Neural progenitor cell (in vitro differentiated cells): ENCODE measurements around the gene RALY. TPM values are rescaled to one million over a fixed set of nuclear protein-coding genes. Genes with fewer than 3 reads are reported as not detected.

Experiments
- DNase-seq: peaks from one replicate; pipeline ENCODE4 v3.0.0-alpha.2; 2016; ENCODE audit warnings: low spot score
- H2AFZ ChIP-seq: fragments of 200-600 bp; sonication (generic); replicated peaks from 2 replicates; pipeline ENCODE4 v1.6.1; 2016; ENCODE audit warnings: antibody characterized with exemption
- H3F3A ChIP-seq: fragments of 200-600 bp; sonication (generic); 2 replicates; pipeline ENCODE4 v1.6.1; 2016; ENCODE audit warnings: antibody characterized with exemption, low read depth
- H3K27ac ChIP-seq: fragments of 200-600 bp; sonication (generic); 2 replicates; pipeline ENCODE4 v1.5.1; 2016; ENCODE audit warnings: mild to moderate bottlenecking
- H3K27me3 ChIP-seq: fragments of 200-600 bp; sonication (generic); 2 replicates; pipeline ENCODE4 v1.6.1; 2016; ENCODE audit warnings: mild to moderate bottlenecking, moderate library complexity
- H3K36me3 ChIP-seq: fragments of 200-600 bp; sonication (generic); 2 replicates; pipeline ENCODE4 v1.5.1; 2016
- H3K4me1 ChIP-seq: fragments of 200-600 bp; sonication (generic); 2 replicates; pipeline ENCODE4 v1.6.1; 2016; ENCODE audit warnings: mixed run types
- H3K4me2 ChIP-seq: fragments of 200-600 bp; sonication (generic); 2 replicates; pipeline ENCODE4 v1.6.1; 2016
- H3K4me3 ChIP-seq: fragments of 200-600 bp; sonication (generic); 2 replicates; pipeline ENCODE4 v1.5.1; 2016
- H3K79me2 ChIP-seq: fragments of 200-600 bp; sonication (generic); 2 replicates; pipeline ENCODE4 v1.6.1; 2016; ENCODE audit warnings: low read depth
- H3K9ac ChIP-seq: fragments of 200-600 bp; sonication (generic); 2 replicates; pipeline ENCODE4 v1.6.1; 2016
- H3K9me3 ChIP-seq: fragments of 200-600 bp; sonication (generic); 2 replicates; pipeline ENCODE4 v1.5.1; 2016; ENCODE audit warnings: low read depth
- H4K20me1 ChIP-seq: fragments of 200-600 bp; sonication (generic); 2 replicates; pipeline ENCODE4 v1.6.1; 2016; ENCODE audit warnings: low read depth
- H3K27ac Mint-ChIP-seq: 3 replicates; pipeline ENCODE4 v1.8.0; 2021; ENCODE audit warnings: mixed read lengths
- H3K27me3 Mint-ChIP-seq: 2 replicates; pipeline ENCODE4 v1.8.0; 2022; ENCODE audit warnings: low read depth, mild to moderate bottlenecking, inconsistent platforms, moderate library complexity, mixed read lengths; ENCODE audit not compliant: insufficient read depth
- H3K36me3 Mint-ChIP-seq: 3 replicates; pipeline ENCODE4 v1.8.0; 2021; ENCODE audit warnings: mixed read lengths
- H3K4me1 Mint-ChIP-seq: 3 replicates; pipeline ENCODE4 v1.8.0; 2021; ENCODE audit warnings: mixed read lengths
- H3K4me3 Mint-ChIP-seq: 3 replicates; pipeline ENCODE4 v1.8.0; 2021; ENCODE audit warnings: mild to moderate bottlenecking, moderate library complexity, mixed read lengths
- H3K9me3 Mint-ChIP-seq: 3 replicates; pipeline ENCODE4 v1.8.0; 2020; ENCODE audit warnings: mixed read lengths
- EZH2 ChIP-seq: fragments of 200-600 bp; sonication (generic); IDR thresholded peaks from 2 replicates; pipeline ENCODE4 v1.6.1; 2017; ENCODE audit warnings: antibody characterized with exemption, mild to moderate bottlenecking, moderate library complexity
- EZH2phosphoT487 ChIP-seq: fragments of 200-600 bp; sonication (generic); IDR thresholded peaks from 2 replicates; pipeline ENCODE4 v1.6.1; 2017; ENCODE audit warnings: antibody characterized with exemption
- total RNA-seq: library from RNA; depleted of rRNA; stranded (reverse); fragments of >200 nt; gene quantifications from 2 replicates; pipeline ENCODE4 v1.2.3, GENCODE V29; 2015; ENCODE audit warnings: low replicate concordance
- TF ChIP-seq, protein P1 (sequence below): fragments of 200-600 bp; sonication (generic); IDR thresholded peaks from 2 replicates; pipeline ENCODE4 v1.5.1; 2017; ENCODE audit warnings: antibody characterized with exemption, mild to moderate bottlenecking

Gene RALY
- total RNA-seq, 1 donor from 2014 or later: 102 TPM

GRCh38 chr20:33947709-33948295 lies 45.9 kb upstream of the RALY start:
- H3K27ac ChIP-seq: no peak overlapping the region
- H3K4me1 Mint-ChIP-seq: peaks cover 2% of the 10 kb centered on the region
- H3K4me1 ChIP-seq: no peaks in the 10 kb centered on the region
- no peak overlapping the region for H3K4me3 Mint-ChIP-seq
- H4K20me1 ChIP-seq: no peaks in the 10 kb centered on the region
- H3K36me3 Mint-ChIP-seq: no peaks in the 10 kb centered on the region
- H3K79me2 ChIP-seq: no peaks in the 10 kb centered on the region
- no peak for TF ChIP-seq EZH2
- TF ChIP-seq, protein P1, sequence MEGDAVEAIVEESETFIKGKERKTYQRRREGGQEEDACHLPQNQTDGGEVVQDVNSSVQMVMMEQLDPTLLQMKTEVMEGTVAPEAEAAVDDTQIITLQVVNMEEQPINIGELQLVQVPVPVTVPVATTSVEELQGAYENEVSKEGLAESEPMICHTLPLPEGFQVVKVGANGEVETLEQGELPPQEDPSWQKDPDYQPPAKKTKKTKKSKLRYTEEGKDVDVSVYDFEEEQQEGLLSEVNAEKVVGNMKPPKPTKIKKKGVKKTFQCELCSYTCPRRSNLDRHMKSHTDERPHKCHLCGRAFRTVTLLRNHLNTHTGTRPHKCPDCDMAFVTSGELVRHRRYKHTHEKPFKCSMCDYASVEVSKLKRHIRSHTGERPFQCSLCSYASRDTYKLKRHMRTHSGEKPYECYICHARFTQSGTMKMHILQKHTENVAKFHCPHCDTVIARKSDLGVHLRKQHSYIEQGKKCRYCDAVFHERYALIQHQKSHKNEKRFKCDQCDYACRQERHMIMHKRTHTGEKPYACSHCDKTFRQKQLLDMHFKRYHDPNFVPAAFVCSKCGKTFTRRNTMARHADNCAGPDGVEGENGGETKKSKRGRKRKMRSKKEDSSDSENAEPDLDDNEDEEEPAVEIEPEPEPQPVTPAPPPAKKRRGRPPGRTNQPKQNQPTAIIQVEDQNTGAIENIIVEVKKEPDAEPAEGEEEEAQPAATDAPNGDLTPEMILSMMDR: peak; percentile 96
- no peak for TF ChIP-seq EZH2phosphoT487
- H3K36me3 ChIP-seq: no peaks in the 10 kb centered on the region
- no peak overlapping the region for H3K9ac ChIP-seq
- H3K27me3 Mint-ChIP-seq: peaks cover 2% of the 10 kb centered on the region
- no peak overlapping the region for H3K27ac Mint-ChIP-seq
- H3K27me3 ChIP-seq: no peaks in the 10 kb centered on the region
- H3K4me2 ChIP-seq: no peak overlapping the region
- no peak overlapping the region for H2AFZ ChIP-seq
- peaks cover 3% of the 10 kb centered on the region for H3K9me3 ChIP-seq
- no peaks in the 10 kb centered on the region for H3F3A ChIP-seq
- H3K9me3 Mint-ChIP-seq: peaks cover 20% of the 10 kb centered on the region
- DNase-seq: peak; percentile 86
- no peak overlapping the region for H3K4me3 ChIP-seq

- no peak for DNase-seq
- H3K4me1 ChIP-seq: no peaks in the 10 kb centered on the region
- H3F3A ChIP-seq: no peaks in the 10 kb centered on the region
- Mint-ChIP-seq H3K4me3 (no peak overlapping the region), H3K27me3 (peaks cover 2% of the 10 kb centered on the region), H3K36me3 (no peaks in the 10 kb centered on the region), H3K4me1 (peaks cover 2% of the 10 kb centered on the region), H3K27ac (no peak overlapping the region), H3K9me3 (peaks cover 20% of the 10 kb centered on the region)
- H3K4me3 ChIP-seq: no peak overlapping the region
- no peak overlapping the region for H3K4me2 ChIP-seq
- no peaks in the 10 kb centered on the region for H4K20me1 ChIP-seq
- TF ChIP-seq, protein P1: no peak
- TF ChIP-seq EZH2 (no peak), EZH2phosphoT487 (no peak)
- no peak overlapping the region for H3K9ac ChIP-seq
- H3K27me3 ChIP-seq: no peaks in the 10 kb centered on the region
- H3K79me2 ChIP-seq: no peaks in the 10 kb centered on the region
- H3K27ac ChIP-seq: no peak overlapping the region
- peaks cover 3% of the 10 kb centered on the region for H3K9me3 ChIP-seq
- H2AFZ ChIP-seq: no peak overlapping the region
- H3K36me3 ChIP-seq: no peaks in the 10 kb centered on the region
Measured at GRCh38 chr20:33948480-33948879, 45.2 kb upstream of the RALY start.

- Histone ChIP-seq H3K79me2 (no peaks in the 10 kb centered on the region), H3K36me3 (no peaks in the 10 kb centered on the region), H3K27me3 (no peaks in the 10 kb centered on the region), H2AFZ (no peak overlapping the region), H3K9ac (no peak overlapping the region), H3K4me1 (no peaks in the 10 kb centered on the region), H4K20me1 (no peaks in the 10 kb centered on the region), H3F3A (no peaks in the 10 kb centered on the region), H3K27ac (no peak overlapping the region), H3K4me2 (no peak overlapping the region), H3K4me3 (no peak overlapping the region), H3K9me3 (peaks cover 3% of the 10 kb centered on the region)
- no peak overlapping the region for H3K27ac Mint-ChIP-seq
- no peaks in the 10 kb centered on the region for H3K4me1 Mint-ChIP-seq
- H3K9me3 Mint-ChIP-seq: peaks cover 20% of the 10 kb centered on the region
- no peak overlapping the region for H3K4me3 Mint-ChIP-seq
- H3K27me3 Mint-ChIP-seq: no peaks in the 10 kb centered on the region
- no peaks in the 10 kb centered on the region for H3K36me3 Mint-ChIP-seq
- DNase-seq: no peak
- TF ChIP-seq, protein P1: no peak
- TF ChIP-seq EZH2phosphoT487: no peak
- no peak for TF ChIP-seq EZH2
Measured at GRCh38 chr20:33951171-33951570, 42.5 kb upstream of the RALY start.
